DOHH2 (cell line): ENCODE data around the gene AREG.

Source experiments
- H3F3A ChIP-seq: fragments of 200-600 bp; sonication (generic), shearing (Covaris generic); 2 replicates; pipeline ENCODE4 v1.6.0; 2016; ENCODE audit warnings: antibody characterized with exemption, mild to moderate bottlenecking; ENCODE audit not compliant: control insufficient read depth, insufficient read depth
- H3K27ac ChIP-seq: fragments of 200-600 bp; sonication (generic); 2 replicates; pipeline ENCODE4 v1.5.1; 2014; ENCODE audit warnings: low read depth, mild to moderate bottlenecking, low read length, moderate library complexity
- H3K27me3 ChIP-seq: fragments of 200-600 bp; sonication (generic); 2 replicates; pipeline ENCODE4 v1.6.1; 2014; ENCODE audit warnings: mild to moderate bottlenecking, low read length, mixed read lengths; ENCODE audit not compliant: control insufficient read depth
- H3K36me3 ChIP-seq: fragments of 200-600 bp; sonication (generic); 2 replicates; pipeline ENCODE4 v1.6.1; 2014; ENCODE audit warnings: mild to moderate bottlenecking, low read length, moderate library complexity, mixed read lengths; ENCODE audit not compliant: control insufficient read depth
- H3K4me1 ChIP-seq: fragments of 200-600 bp; sonication (generic); 2 replicates; pipeline ENCODE4 v1.6.1; 2014; ENCODE audit warnings: mild to moderate bottlenecking, low read length, mixed read lengths; ENCODE audit not compliant: control insufficient read depth
- H3K4me2 ChIP-seq: fragments of 200-600 bp; sonication (generic); 2 replicates; pipeline ENCODE4 v1.6.0; 2014; ENCODE audit warnings: mild to moderate bottlenecking, low read length, moderate library complexity
- H3K4me3 ChIP-seq: fragments of 200-600 bp; sonication (generic); 2 replicates; pipeline ENCODE4 v1.5.1; 2014; ENCODE audit warnings: mild to moderate bottlenecking, low read length, mixed read lengths
- H3K79me2 ChIP-seq: fragments of 200-600 bp; sonication (generic); 2 replicates; pipeline ENCODE4 v1.6.1; 2014; ENCODE audit warnings: mild to moderate bottlenecking, low read length, mixed read lengths; ENCODE audit not compliant: control insufficient read depth
- H3K9me2 ChIP-seq: fragments of 200-600 bp; sonication (generic); replicated peaks from 2 replicates; pipeline ENCODE4 v1.6.1; 2014; ENCODE audit warnings: mild to moderate bottlenecking, low read length, mixed read lengths; ENCODE audit not compliant: control insufficient read depth
- H3K9me3 ChIP-seq: fragments of 200-600 bp; sonication (generic); 2 replicates; pipeline ENCODE4 v1.6.1; 2014; ENCODE audit warnings: antibody characterized with exemption, low read length, mixed read lengths; ENCODE audit not compliant: control insufficient read depth, insufficient read depth
- H4K20me1 ChIP-seq: fragments of 200-600 bp; sonication (generic); 2 replicates; pipeline ENCODE4 v1.6.0; 2014; ENCODE audit warnings: low read depth, mild to moderate bottlenecking, antibody characterized with exemption, low read length, moderate library complexity; ENCODE audit not compliant: control insufficient read depth, insufficient read depth
- EZH2phosphoT487 ChIP-seq: fragments of 200-600 bp; sonication (generic); IDR thresholded peaks from 2 replicates; pipeline ENCODE4 v1.6.1; 2017; ENCODE audit warnings: borderline replicate concordance, mild to moderate bottlenecking, antibody characterized with exemption, low read length, moderate library complexity, mixed read lengths
- TF ChIP-seq, protein P1 (sequence below): fragments of 200-600 bp; sonication (generic); IDR thresholded peaks from one replicate; pipeline ENCODE4 v1.5.1; 2014; ENCODE audit warnings: antibody characterized with exemption, mild to moderate bottlenecking, low read depth, low read length; ENCODE audit not compliant: poor library complexity, severe bottlenecking

The AREG gene

DNA sequence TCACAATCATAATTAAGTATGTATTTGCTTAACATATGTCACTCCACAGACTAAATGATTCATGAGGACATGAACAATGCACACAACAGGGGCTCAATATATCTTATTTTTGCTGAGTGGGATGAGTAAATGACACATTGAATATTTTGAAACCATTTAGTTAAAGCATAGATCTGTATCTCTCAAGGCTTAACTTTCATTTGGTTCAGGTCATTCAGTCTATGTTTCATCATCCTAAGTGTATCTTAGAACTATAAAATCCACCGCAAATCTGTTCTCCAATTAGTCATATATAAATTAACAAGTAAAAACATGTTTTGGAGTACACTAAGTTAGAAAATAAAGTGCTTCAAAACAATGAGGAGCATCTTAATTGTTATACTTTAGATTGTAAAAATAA lies 45.8 kb downstream of the AREG start:
- H3K9me2 ChIP-seq: no peaks in the 10 kb centered on the region
- no peak overlapping the region for H3K4me3 ChIP-seq
- H3K79me2 ChIP-seq: no peaks in the 10 kb centered on the region
- H3K9me3 ChIP-seq: no peaks in the 10 kb centered on the region
- H3K4me1 ChIP-seq: no peaks in the 10 kb centered on the region
- H3F3A ChIP-seq: no peaks in the 10 kb centered on the region
- no peaks in the 10 kb centered on the region for H3K27me3 ChIP-seq
- TF ChIP-seq, protein P1, sequence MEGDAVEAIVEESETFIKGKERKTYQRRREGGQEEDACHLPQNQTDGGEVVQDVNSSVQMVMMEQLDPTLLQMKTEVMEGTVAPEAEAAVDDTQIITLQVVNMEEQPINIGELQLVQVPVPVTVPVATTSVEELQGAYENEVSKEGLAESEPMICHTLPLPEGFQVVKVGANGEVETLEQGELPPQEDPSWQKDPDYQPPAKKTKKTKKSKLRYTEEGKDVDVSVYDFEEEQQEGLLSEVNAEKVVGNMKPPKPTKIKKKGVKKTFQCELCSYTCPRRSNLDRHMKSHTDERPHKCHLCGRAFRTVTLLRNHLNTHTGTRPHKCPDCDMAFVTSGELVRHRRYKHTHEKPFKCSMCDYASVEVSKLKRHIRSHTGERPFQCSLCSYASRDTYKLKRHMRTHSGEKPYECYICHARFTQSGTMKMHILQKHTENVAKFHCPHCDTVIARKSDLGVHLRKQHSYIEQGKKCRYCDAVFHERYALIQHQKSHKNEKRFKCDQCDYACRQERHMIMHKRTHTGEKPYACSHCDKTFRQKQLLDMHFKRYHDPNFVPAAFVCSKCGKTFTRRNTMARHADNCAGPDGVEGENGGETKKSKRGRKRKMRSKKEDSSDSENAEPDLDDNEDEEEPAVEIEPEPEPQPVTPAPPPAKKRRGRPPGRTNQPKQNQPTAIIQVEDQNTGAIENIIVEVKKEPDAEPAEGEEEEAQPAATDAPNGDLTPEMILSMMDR: no peak
- no peak for TF ChIP-seq EZH2phosphoT487
- no peak overlapping the region for H3K27ac ChIP-seq
- H4K20me1 ChIP-seq: no peaks in the 10 kb centered on the region
- no peaks in the 10 kb centered on the region for H3K36me3 ChIP-seq
- no peak overlapping the region for H3K4me2 ChIP-seq

DNA sequence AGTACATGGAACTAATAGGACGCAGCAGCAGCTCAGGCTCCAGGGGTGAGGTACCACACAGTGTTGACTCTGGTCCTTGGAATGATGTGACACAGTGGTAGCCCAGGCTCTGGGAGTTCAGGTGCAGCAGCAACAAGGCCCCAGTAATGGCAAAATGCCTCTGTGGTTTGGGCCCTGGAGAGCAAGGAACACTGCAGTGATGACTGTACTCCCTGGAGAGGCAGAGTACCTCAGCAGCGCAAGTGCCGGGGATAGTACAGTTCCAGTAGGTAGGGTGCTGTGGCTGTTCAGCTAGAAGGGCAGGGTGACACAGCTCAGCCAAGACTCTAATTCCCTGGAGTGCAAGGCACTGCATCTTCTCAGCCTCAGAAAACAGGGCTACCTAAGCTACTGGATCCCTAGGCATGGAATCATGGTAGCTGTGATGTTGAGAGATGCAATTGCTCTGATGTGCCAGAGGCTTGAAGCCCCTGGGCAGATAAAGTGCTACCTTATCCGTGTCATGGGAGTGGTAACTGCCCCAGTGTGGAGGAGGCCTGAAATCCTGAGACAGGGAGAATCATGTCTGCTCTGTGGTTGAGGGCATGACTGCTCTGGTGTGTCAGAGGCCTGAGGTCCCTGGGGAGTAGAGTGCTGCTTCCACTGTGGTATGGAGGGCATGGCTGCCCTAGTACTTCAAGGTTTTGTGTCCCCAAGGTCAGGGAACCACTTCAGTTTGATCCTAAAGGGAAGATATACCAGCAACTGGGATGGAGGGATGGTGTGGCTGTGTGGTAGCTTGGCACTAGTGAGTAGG lies 55.2 kb downstream of the AREG start:
- Histone ChIP-seq H3K79me2 (no peaks in the 10 kb centered on the region), H3K4me3 (no peak overlapping the region), H3K4me2 (no peak overlapping the region), H3K27me3 (no peaks in the 10 kb centered on the region), H3F3A (no peaks in the 10 kb centered on the region), H3K4me1 (no peaks in the 10 kb centered on the region), H3K9me2 (no peaks in the 10 kb centered on the region), H3K27ac (no peak overlapping the region), H3K9me3 (no peaks in the 10 kb centered on the region), H3K36me3 (no peaks in the 10 kb centered on the region), H4K20me1 (no peaks in the 10 kb centered on the region)
- TF ChIP-seq, protein P1: no peak
- no peak for TF ChIP-seq EZH2phosphoT487

DNA sequence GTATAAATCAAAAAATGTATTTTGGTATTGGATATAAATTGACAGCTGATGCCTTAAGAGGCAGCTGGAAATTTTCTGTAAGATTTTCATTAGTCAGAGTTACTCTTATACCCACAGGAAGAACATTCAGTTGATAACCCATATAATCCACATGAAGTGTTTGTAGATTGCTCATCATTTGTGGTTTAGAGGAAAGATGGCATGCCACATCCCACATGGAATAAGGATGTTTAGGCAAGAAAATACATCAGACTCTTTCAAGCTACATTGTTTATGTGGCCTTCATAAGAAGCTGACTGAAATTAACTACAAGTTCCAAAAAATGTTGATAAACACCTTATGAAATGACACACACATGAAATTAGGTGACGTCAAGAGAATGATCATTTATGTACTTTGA lies 56.6 kb downstream of the AREG start:
- Histone ChIP-seq H3F3A (no peaks in the 10 kb centered on the region), H3K36me3 (no peaks in the 10 kb centered on the region), H3K27ac (no peak overlapping the region), H3K4me2 (no peak overlapping the region), H4K20me1 (no peaks in the 10 kb centered on the region), H3K27me3 (no peaks in the 10 kb centered on the region), H3K9me2 (no peaks in the 10 kb centered on the region), H3K4me3 (no peak overlapping the region), H3K9me3 (no peaks in the 10 kb centered on the region), H3K4me1 (no peaks in the 10 kb centered on the region), H3K79me2 (no peaks in the 10 kb centered on the region)
- TF ChIP-seq, protein P1: no peak
- TF ChIP-seq EZH2phosphoT487: no peak
